A673 (cell line): ENCODE measurements around the gene ADARB2.

Experiments
- CTCF ChIP-seq: fragments of 300-800, 200-600 bp; sonication (generic); conservative IDR thresholded peaks from 2 replicates; pipeline ENCODE4 v1.5.1; 2017; ENCODE audit warnings: low read depth, mild to moderate bottlenecking, antibody characterized with exemption, low read length, moderate library complexity, mixed read lengths
- EZH2 ChIP-seq: fragments of 200-600 bp; sonication (generic); IDR thresholded peaks from 2 replicates; pipeline ENCODE4 v1.6.1; 2017; ENCODE audit warnings: borderline replicate concordance, low read depth, mild to moderate bottlenecking, mixed read lengths, antibody characterized with exemption, low read length; ENCODE audit not compliant: poor library complexity, severe bottlenecking

GRCh38 chr10:1475098-1475591 is 262.2 kb downstream of the ADARB2 start:
- TF ChIP-seq CTCF (no peak), EZH2 (no peak)
